ENCODE measurements around the gene CCNL2. TPM values are rescaled to one million over a fixed set of nuclear protein-coding genes. Genes with fewer than 3 reads are reported as not detected.

CCNL2 gene
- total and polyA plus RNA-seq, 2 experiments from 2014 or later = 166 to 284 TPM

DNA sequence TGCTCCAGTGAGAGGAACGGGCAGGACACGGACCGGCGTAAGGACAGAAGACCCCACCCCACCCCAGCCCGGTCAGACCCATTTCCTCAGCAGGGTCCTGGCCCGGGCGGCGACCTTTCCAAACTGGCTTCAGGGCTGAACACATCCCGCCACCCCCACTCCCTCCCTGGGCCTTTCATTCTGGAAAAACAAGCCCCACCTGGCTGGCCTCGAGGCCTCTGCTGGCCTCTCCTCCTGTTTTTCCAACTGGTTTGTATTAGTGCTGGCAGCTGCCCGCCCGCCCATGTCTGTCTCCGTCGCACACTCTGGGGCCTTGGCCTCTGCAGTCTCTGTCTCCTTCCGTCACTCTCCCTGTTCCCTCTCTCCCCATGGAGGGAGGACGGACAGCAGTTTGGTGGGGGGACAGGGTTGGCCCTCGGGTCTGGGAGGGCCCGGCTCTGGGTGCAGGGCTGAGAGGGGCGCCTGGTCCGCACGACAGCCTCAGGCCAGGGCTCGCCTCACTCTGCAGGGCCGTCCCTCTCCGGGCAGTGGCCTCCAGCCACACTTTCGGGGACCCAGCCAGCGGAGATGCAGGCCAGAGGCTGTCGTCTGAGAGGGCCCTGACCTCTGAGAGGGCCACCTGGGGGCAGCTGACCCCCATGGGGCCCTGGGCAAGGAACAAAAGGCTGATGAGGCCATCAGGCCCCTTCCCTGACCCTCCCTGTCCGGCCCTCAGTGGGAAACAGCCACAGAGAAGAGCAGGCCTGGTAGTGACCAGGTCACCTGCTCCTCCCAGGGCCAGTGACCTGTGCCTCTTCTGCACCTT lies 39.3 kb downstream of the CCNL2 start:
- no peaks in the 10 kb centered on the region for H3K9me2 ChIP-seq (replicated peaks; ENCODE audit: insufficient read depth)
- DNase-seq (ENCODE audit: low spot score) = peak; percentile 61
- no peaks in the 10 kb centered on the region for H3K27me3 ChIP-seq
- H3K27ac ChIP-seq = peak overlapping the region; percentile 97
- H3K9me3 ChIP-seq (ENCODE audit: low read depth) = no peaks in the 10 kb centered on the region
- H3K4me1 ChIP-seq (ENCODE audit: insufficient read depth) = peaks cover 59% of the 10 kb centered on the region
- H3K36me3 ChIP-seq (replicated peaks; ENCODE audit: insufficient read depth, low read depth) = no peaks in the 10 kb centered on the region
- H3K4me2 ChIP-seq = peak overlapping the region; percentile 90
- peaks cover 31% of the 10 kb centered on the region for H3K79me2 ChIP-seq
- WGBS (ENCODE audit: low lambda C conversion rate, missing lambda C conversion rate) = 59% methylated on average over 26 of the region's 28 CpGs
- TF ChIP-seq, protein P1, sequence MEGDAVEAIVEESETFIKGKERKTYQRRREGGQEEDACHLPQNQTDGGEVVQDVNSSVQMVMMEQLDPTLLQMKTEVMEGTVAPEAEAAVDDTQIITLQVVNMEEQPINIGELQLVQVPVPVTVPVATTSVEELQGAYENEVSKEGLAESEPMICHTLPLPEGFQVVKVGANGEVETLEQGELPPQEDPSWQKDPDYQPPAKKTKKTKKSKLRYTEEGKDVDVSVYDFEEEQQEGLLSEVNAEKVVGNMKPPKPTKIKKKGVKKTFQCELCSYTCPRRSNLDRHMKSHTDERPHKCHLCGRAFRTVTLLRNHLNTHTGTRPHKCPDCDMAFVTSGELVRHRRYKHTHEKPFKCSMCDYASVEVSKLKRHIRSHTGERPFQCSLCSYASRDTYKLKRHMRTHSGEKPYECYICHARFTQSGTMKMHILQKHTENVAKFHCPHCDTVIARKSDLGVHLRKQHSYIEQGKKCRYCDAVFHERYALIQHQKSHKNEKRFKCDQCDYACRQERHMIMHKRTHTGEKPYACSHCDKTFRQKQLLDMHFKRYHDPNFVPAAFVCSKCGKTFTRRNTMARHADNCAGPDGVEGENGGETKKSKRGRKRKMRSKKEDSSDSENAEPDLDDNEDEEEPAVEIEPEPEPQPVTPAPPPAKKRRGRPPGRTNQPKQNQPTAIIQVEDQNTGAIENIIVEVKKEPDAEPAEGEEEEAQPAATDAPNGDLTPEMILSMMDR (IDR thresholded peaks at IDR 0.05; ENCODE audit: poor library complexity) = no peak
- TF ChIP-seq EZH2phosphoT487 (IDR thresholded peaks at IDR 0.05; ENCODE audit: low read depth, severe bottlenecking, unreplicated experiment) = no peak
- TF ChIP-seq EZH2 (IDR thresholded peaks at IDR 0.05; ENCODE audit: borderline replicate concordance) = no peak
- H4K20me1 ChIP-seq (ENCODE audit: insufficient read depth, poor library complexity, severe bottlenecking) = peaks cover 6% of the 10 kb centered on the region
- no peak overlapping the region for H3K4me3 ChIP-seq
- no peak overlapping the region for H2AFZ ChIP-seq

DNA sequence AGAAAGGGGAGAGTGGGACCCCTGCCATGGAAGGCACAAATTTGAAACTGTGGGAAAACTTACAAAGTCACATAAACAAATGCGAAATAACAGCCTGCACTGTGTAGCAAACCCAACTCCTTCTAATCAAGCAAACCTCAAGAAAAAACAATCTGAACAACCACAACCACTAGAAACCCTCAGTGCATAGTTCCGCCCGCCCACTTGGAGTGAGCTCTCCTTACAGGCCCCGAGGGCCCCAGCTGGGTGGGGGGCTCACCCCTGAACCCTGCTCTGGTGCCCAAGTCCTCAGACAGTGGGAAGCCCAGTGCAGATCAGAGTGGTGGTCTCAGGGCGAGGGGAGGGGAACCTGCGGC lies 39.8 kb downstream of the CCNL2 start:
- Histone ChIP-seq H3K4me2 (peak overlapping the region; percentile 90), H3K36me3 (replicated peaks; ENCODE audit: insufficient read depth, low read depth) (no peaks in the 10 kb centered on the region), H3K4me1 (ENCODE audit: insufficient read depth) (peaks cover 63% of the 10 kb centered on the region), H4K20me1 (ENCODE audit: insufficient read depth, poor library complexity, severe bottlenecking) (peaks cover 12% of the 10 kb centered on the region), H3K27ac (peak overlapping the region; percentile 97), H3K79me2 (peaks cover 37% of the 10 kb centered on the region), H3K4me3 (no peak overlapping the region), H3K9me3 (ENCODE audit: low read depth) (no peaks in the 10 kb centered on the region), H3K27me3 (no peaks in the 10 kb centered on the region), H3K9me2 (replicated peaks; ENCODE audit: insufficient read depth) (no peaks in the 10 kb centered on the region), H2AFZ (no peak overlapping the region)
- no peak for DNase-seq (ENCODE audit: low spot score)
- TF ChIP-seq EZH2 (IDR thresholded peaks at IDR 0.05; ENCODE audit: borderline replicate concordance) (no peak), EZH2phosphoT487 (IDR thresholded peaks at IDR 0.05; ENCODE audit: low read depth, severe bottlenecking, unreplicated experiment) (no peak)
- TF ChIP-seq, protein P1 (IDR thresholded peaks at IDR 0.05; ENCODE audit: poor library complexity) = no peak
- WGBS (ENCODE audit: low lambda C conversion rate, missing lambda C conversion rate) = 67% methylated on average over 6 of the region's 6 CpGs

DNA sequence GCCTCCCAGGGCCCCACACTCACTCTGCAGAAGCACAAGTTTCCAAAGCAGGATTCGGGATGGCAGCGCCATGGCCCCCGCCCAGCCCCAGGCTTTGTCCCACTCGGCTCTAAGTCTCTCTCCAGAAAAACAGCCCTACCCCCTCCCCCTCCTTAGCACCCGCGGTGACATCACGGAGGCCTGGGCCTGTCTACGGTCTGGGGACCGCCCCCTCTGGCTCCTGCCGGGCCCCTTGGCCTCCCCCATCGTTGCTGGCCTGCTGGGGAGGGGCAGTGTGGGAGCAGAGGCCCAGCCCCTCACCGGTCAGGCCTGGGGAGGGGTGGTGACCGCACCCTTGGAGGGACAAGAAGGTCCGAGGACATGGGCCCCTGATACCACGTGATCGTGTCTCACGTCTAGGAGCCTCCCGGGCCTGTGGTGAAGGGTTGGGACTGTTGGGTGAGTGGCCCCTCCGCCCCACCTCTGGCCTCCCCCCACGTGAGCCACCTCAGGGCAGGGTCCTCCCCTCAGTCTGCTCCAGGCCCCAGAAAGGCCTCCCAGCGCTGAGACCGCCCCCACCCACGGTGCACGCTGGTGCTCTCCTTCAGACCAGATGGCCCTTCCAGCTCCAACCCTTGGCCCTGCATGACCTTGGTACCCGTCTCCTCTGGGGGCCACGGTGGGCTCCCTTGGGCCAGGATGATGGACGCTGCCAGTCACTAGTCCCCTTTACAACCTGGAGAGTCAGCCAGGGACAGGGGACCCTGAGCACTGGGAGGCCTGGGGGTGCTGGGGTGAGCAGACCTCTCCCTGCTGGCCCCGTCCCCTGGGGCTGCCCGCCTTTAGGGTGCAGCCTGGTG lies 40.5 kb downstream of the CCNL2 start, which contains the start of gene MXRA8:
Gene MXRA8 (minus strand): TSS at position 123 of the 839 bp plus-strand sequence. CDS start 51 bp downstream, at position 72.
- TF ChIP-seq EZH2 (IDR thresholded peaks at IDR 0.05; ENCODE audit: borderline replicate concordance) = no peak
- TF ChIP-seq, protein P1 (IDR thresholded peaks at IDR 0.05; ENCODE audit: poor library complexity) = no peak
- no peak for TF ChIP-seq EZH2phosphoT487 (IDR thresholded peaks at IDR 0.05; ENCODE audit: low read depth, severe bottlenecking, unreplicated experiment)
- peaks cover 64% of the 10 kb centered on the region for H3K4me1 ChIP-seq (ENCODE audit: insufficient read depth)
- peak within 1 kb of the TSS; percentile 40 for H3K4me3 ChIP-seq
- no peaks in the 10 kb centered on the region for H3K27me3 ChIP-seq
- H3K79me2 ChIP-seq = peaks cover 41% of the 10 kb centered on the region
- peaks cover 16% of the 10 kb centered on the region for H4K20me1 ChIP-seq (ENCODE audit: insufficient read depth, poor library complexity, severe bottlenecking)
- H3K36me3 ChIP-seq (replicated peaks; ENCODE audit: insufficient read depth, low read depth) = no peaks in the 10 kb centered on the region
- WGBS (ENCODE audit: low lambda C conversion rate, missing lambda C conversion rate) = 30% methylated on average over 18 of the region's 29 CpGs
- peak within 1 kb of the TSS; percentile 90 for H3K4me2 ChIP-seq
- H2AFZ ChIP-seq = no peak within 1 kb of the TSS
- peak within 1 kb of the TSS; percentile 97 for H3K27ac ChIP-seq
- H3K9me2 ChIP-seq (replicated peaks; ENCODE audit: insufficient read depth) = no peaks in the 10 kb centered on the region
- peak; percentile 91 for DNase-seq (ENCODE audit: low spot score)
- no peaks in the 10 kb centered on the region for H3K9me3 ChIP-seq (ENCODE audit: low read depth)

Data from hepatocyte (in vitro differentiated cells).